Natural killer cell (primary cell): ENCODE results near the gene HEPACAM2. TPM values are rescaled to one million over a fixed set of nuclear protein-coding genes. Genes with fewer than 3 reads are reported as not detected.

Source experiments
- ATAC-seq, 3 donors: fragments of 150-1000 bp in 2 of 3; fragments of 200-7000 bp in 1 of 3; cut with Tn5 transposase; 1 replicate in 1 of 3; 2 replicates in 2 of 3; pipeline ENCODE4 v1.10.0; 2021; ENCODE audit warnings: mild to moderate bottlenecking in 2 of 3, moderate library complexity in 2 of 3
- DNase-seq, 2 donors: peaks; one replicate each; pipeline versions ENCODE4 v3.0.0 to v3.0.0-alpha.2; 2013 to 2021; ENCODE audit warnings: mixed read lengths in 1 of 2
- H3K27ac ChIP-seq: one replicate; pipeline ENCODE4 v1.5.1; 2013; ENCODE audit warnings: mild to moderate bottlenecking, low read length
- H3K27me3 ChIP-seq: one replicate; pipeline ENCODE4 v1.6.1; 2013; ENCODE audit warnings: low read length; ENCODE audit not compliant: control insufficient read depth, insufficient read depth
- H3K36me3 ChIP-seq: one replicate; pipeline ENCODE4 v1.6.1; 2013; ENCODE audit warnings: low read length; ENCODE audit not compliant: control insufficient read depth, insufficient read depth
- H3K4me1 ChIP-seq: one replicate; pipeline ENCODE4 v1.6.1; 2013; ENCODE audit warnings: low read length; ENCODE audit not compliant: control insufficient read depth, insufficient read depth
- H3K4me3 ChIP-seq: one replicate; pipeline ENCODE4 v1.5.1; 2013; ENCODE audit warnings: low read length
- H3K9me3 ChIP-seq: one replicate; pipeline ENCODE4 v1.6.1; 2013; ENCODE audit warnings: low read length; ENCODE audit not compliant: control insufficient read depth, insufficient read depth
- H3K27ac Mint-ChIP-seq, 2 donors: one replicate each; pipeline ENCODE4 v1.8.0; 2022; ENCODE audit warnings: mild to moderate bottlenecking in 2 of 2, mixed read lengths in 2 of 2, moderate library complexity in 1 of 2
- H3K27me3 Mint-ChIP-seq, 2 donors: one replicate each; pipeline ENCODE4 v1.8.0; 2022; ENCODE audit warnings: low read depth in 2 of 2, mixed read lengths in 2 of 2
- H3K36me3 Mint-ChIP-seq: one replicate; pipeline ENCODE4 v1.8.0; 2022; ENCODE audit warnings: mixed read lengths
- H3K4me1 Mint-ChIP-seq, 2 donors: one replicate each; pipeline ENCODE4 v1.8.0; 2022; ENCODE audit warnings: mixed read lengths in 2 of 2
- H3K4me3 Mint-ChIP-seq: one replicate; pipeline ENCODE4 v1.8.0; 2022; ENCODE audit warnings: mild to moderate bottlenecking, moderate library complexity, mixed read lengths
- H3K9me3 Mint-ChIP-seq, 2 donors: one replicate each; pipeline ENCODE4 v1.8.0; 2022; ENCODE audit warnings: mixed read lengths in 2 of 2
- WGBS: methylation state at CpG from one replicate; pipeline ENCODE4 v1.1.7; 2013; ENCODE audit warnings: missing lambda C conversion rate; ENCODE audit not compliant: insufficient coverage; 5-methylcytosine and 5-hydroxymethylcytosine counted together
- intact Hi-C: fragments of 100-400 bp; cut with micrococcal nuclease; formaldehyde crosslinking; loops from one replicate; pipeline ENCODE4 v1.14.2; 2022
- total RNA-seq, 4 donors: library from RNA; stranded (reverse); fragments of 120-200 nt in 1 of 4; gene quantifications; one replicate each; pipeline versions ENCODE4 v1.2.3 to v1.2.4, GENCODE V29; 2013 to 2022
- TF ChIP-seq, protein P1 (sequence below): fragments of 200-600 bp; IDR thresholded peaks from one replicate; pipeline ENCODE4 v1.8.0; 2022; ENCODE audit warnings: antibody characterized with exemption

Gene HEPACAM2
- total RNA-seq, 3 donors from 2014 or later (not counting 1 experiment from before 2014, with no cell fraction given), result not detected

DNA sequence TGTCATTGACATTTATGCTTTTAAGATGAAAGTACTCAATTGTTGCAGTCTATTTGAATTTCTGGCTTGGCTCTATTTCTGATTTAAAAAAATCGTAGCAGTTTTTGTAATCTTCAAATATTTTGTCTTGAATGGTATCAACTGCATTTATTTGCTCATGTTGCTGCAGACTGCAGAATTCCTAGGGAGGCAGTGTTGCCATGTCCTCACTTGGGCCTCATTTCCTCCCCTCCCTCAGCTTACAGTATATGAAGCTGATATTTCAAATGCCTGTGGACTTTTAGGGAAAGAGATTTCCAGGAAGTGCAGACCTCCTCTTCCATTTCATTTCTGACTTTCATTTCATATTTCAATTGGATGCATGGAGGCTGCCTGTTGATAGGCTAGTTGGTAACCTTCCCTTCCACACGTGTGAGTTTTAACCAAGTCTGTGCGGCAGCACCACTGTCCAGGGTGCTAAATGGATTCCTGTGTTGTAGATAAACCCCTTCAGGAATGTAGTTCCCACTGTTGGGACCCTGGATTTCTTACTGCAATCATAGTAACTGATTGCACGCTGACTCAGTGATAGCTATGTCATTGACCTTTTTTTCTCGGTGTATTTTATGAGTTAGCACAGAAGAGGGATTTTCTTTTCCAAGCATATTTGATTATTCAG is 23.4 kb upstream of the HEPACAM2 start:
- TF ChIP-seq, protein P1, sequence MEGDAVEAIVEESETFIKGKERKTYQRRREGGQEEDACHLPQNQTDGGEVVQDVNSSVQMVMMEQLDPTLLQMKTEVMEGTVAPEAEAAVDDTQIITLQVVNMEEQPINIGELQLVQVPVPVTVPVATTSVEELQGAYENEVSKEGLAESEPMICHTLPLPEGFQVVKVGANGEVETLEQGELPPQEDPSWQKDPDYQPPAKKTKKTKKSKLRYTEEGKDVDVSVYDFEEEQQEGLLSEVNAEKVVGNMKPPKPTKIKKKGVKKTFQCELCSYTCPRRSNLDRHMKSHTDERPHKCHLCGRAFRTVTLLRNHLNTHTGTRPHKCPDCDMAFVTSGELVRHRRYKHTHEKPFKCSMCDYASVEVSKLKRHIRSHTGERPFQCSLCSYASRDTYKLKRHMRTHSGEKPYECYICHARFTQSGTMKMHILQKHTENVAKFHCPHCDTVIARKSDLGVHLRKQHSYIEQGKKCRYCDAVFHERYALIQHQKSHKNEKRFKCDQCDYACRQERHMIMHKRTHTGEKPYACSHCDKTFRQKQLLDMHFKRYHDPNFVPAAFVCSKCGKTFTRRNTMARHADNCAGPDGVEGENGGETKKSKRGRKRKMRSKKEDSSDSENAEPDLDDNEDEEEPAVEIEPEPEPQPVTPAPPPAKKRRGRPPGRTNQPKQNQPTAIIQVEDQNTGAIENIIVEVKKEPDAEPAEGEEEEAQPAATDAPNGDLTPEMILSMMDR, result no peak
- no peaks in the 10 kb centered on the region for H3K9me3 Mint-ChIP-seq
- Histone ChIP-seq H3K27me3 (no peaks in the 10 kb centered on the region), H3K36me3 (peaks cover 4% of the 10 kb centered on the region), H3K9me3 (no peaks in the 10 kb centered on the region), H3K4me3 (no peak overlapping the region), H3K4me1 (no peaks in the 10 kb centered on the region), H3K27ac (no peak overlapping the region)
- WGBS, result 95% methylated on average over 5 of the region's 5 CpGs
- H3K27me3 Mint-ChIP-seq, result no peaks in the 10 kb centered on the region
- no peak for DNase-seq
- no peak overlapping the region for H3K27ac Mint-ChIP-seq
- intact Hi-C loops, result loop anchor here (5.0 kb wide), 2 partner anchors 838 to 1148 kb away; no protein-coding TSS in a partner anchor
- ATAC-seq, result no peak
- H3K4me3 Mint-ChIP-seq, result no peak overlapping the region
- H3K36me3 Mint-ChIP-seq, result no peaks in the 10 kb centered on the region
- peaks cover 5% of the 10 kb centered on the region in 2 donors for H3K4me1 Mint-ChIP-seq

DNA sequence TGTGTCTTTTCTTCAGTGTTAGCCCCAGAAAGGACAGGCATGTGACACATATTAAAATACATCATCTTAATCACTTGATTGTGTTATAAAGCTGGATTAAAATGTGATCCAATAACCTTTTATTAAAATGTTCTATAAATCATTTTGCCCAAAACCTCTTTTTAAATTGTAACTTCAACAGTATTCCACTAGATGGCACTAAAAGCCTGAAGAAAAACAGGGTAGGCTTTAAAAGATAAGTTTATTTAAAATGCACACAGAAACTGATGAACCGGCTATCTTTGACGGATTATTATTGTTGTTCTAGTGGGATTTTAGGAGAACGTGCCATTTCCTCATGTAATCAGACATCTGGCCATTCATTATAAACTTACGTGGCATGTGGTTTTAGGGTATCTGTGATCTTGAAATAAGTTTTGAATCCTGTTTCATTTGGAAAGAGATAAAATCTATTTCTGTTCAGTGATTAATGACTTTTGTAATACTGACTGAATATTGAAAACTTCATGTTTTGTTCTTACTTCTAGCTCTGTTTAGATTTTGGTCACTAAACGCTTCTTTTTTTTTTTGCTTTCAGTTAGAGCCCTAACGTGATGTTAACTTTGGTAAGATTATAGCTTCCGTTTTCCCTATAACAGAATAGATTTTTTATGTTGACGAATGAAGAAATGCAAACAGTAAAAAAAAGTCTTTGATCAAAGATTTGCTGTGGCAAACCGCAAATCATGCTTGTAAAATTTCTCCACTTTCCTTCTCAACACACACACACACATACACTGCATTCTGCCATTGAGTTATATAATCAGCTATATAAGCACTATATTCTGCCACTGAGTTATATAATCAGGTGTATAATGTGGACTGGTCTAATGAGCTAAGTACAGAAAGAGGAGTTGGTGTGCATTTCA is 19.5 kb upstream of the HEPACAM2 start:
- H3K27me3 ChIP-seq, result no peaks in the 10 kb centered on the region
- TF ChIP-seq, protein P1, result peak; percentile 76
- peaks cover 5% of the 10 kb centered on the region for H3K36me3 ChIP-seq
- no peaks in the 10 kb centered on the region for H3K36me3 Mint-ChIP-seq
- DNase-seq (peak in 1 of 2 donors; percentile 55), ATAC-seq (peak; percentile 47 to 52 (median 48))
- H3K4me3 ChIP-seq, result no peak overlapping the region
- H3K9me3 ChIP-seq, result no peaks in the 10 kb centered on the region
- H3K27ac Mint-ChIP-seq, result no peak overlapping the region
- no peak overlapping the region for H3K27ac ChIP-seq
- intact Hi-C loops, result loop anchor here (5.0 kb wide), 2 partner anchors 842 to 1152 kb away; no protein-coding TSS in a partner anchor
- peaks cover 0 to 5% of the 10 kb centered on the region in 2 donors for H3K4me1 Mint-ChIP-seq
- H3K4me3 Mint-ChIP-seq, result no peak overlapping the region
- 60% methylated on average over 8 of the region's 9 CpGs for WGBS
- no peaks in the 10 kb centered on the region for H3K27me3 Mint-ChIP-seq
- no peaks in the 10 kb centered on the region for H3K9me3 Mint-ChIP-seq
- no peaks in the 10 kb centered on the region for H3K4me1 ChIP-seq

DNA sequence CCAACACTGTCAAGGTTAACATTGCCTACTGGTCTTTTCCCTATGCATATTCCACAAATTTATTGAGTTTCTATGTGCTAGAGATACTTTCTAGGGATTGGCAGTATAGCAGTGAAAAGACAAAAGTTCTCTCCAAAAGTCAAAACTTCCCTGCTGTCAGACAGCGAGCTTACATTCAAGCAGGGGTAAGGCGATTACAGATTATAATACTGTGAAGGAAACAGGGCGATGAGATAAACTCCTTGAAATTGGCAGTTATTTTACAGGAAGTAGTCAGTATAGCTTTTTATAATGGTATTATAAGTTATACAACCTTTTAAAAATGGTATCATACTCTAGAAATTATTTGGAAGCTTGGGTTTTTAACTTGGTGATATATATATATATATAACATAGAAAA is 15.8 kb upstream of the HEPACAM2 start:
- no peak overlapping the region for H3K4me3 Mint-ChIP-seq
- TF ChIP-seq, protein P1, result no peak
- ATAC-seq (no peak), DNase-seq (no peak)
- H3K4me1 Mint-ChIP-seq, result no peaks in the 10 kb centered on the region
- H3K27me3 ChIP-seq, result no peaks in the 10 kb centered on the region
- H3K27ac Mint-ChIP-seq, result no peak overlapping the region
- no peaks in the 10 kb centered on the region for H3K9me3 Mint-ChIP-seq
- H3K36me3 ChIP-seq, result peaks cover 3% of the 10 kb centered on the region
- H3K27ac ChIP-seq, result no peak overlapping the region
- intact Hi-C loops, result no loop called here
- 97% methylated on average over 3 of the region's 3 CpGs for WGBS
- H3K4me1 ChIP-seq, result no peaks in the 10 kb centered on the region
- no peak overlapping the region for H3K4me3 ChIP-seq
- H3K36me3 Mint-ChIP-seq, result no peaks in the 10 kb centered on the region
- H3K27me3 Mint-ChIP-seq, result no peaks in the 10 kb centered on the region
- H3K9me3 ChIP-seq, result no peaks in the 10 kb centered on the region
